Uterus (tissue), 2 donors: ENCODE data around the gene TOP1.

Experiments used
- POLR2A ChIP-seq, 2 donors: fragments of 450-650 bp; IDR thresholded peaks; one replicate each; pipeline ENCODE4 v1.6.1; 2016; ENCODE audit warnings: antibody characterized with exemption in 2 of 2, mild to moderate bottlenecking in 1 of 2, moderate library complexity in 1 of 2
- TF ChIP-seq, protein P1 (sequence below), 4 experiments: fragments of 200-600 bp in 2 of 4; fragments of 450-650 bp in 2 of 4; sonication (generic) in 2 of 4; IDR thresholded peaks; one replicate each; pipeline ENCODE4 v1.5.1; 2016 to 2019; ENCODE audit warnings: antibody characterized with exemption in 4 of 4, mild to moderate bottlenecking in 2 of 4, moderate library complexity in 1 of 4

DNA sequence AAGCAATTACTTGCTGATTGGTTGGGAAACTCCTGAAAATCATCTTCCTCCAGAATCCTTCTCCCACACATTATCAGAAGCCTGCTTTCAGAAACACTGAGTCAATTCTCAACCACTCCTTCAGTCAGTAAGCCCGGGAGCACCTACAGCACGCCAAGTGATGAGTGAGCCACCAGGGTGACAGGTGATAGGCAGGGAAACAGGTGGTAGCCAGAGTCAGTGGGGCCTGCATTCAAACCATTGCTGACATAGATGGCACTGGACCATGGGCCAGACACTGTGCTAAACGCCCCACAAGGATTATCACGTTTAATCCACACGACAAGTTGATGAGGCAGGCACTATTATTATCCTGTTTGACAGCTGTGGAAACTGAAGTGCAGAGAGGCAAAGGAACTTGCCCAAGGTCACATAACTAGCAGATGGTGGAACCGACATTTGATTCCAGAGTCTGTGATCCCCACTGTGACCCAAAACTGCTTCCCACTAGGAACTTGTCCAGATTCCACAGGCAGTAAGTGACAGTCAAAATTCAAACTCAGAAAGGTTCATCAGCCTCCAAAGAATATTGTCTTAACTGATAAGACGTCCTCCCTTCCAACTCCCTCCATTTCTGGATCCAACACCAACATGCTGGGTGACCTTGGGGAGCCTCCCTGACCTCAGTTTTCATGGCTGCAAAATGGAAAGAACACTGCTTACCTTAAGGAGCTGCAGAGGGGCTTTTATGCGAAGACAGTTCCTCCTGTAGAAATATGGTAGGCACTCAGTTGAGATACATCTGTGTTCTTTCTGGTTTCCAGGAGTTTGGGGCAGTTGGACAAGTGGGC is 23.9 kb upstream of the TOP1 start:
- TF ChIP-seq, protein P1, sequence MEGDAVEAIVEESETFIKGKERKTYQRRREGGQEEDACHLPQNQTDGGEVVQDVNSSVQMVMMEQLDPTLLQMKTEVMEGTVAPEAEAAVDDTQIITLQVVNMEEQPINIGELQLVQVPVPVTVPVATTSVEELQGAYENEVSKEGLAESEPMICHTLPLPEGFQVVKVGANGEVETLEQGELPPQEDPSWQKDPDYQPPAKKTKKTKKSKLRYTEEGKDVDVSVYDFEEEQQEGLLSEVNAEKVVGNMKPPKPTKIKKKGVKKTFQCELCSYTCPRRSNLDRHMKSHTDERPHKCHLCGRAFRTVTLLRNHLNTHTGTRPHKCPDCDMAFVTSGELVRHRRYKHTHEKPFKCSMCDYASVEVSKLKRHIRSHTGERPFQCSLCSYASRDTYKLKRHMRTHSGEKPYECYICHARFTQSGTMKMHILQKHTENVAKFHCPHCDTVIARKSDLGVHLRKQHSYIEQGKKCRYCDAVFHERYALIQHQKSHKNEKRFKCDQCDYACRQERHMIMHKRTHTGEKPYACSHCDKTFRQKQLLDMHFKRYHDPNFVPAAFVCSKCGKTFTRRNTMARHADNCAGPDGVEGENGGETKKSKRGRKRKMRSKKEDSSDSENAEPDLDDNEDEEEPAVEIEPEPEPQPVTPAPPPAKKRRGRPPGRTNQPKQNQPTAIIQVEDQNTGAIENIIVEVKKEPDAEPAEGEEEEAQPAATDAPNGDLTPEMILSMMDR (IDR thresholded peaks at IDR 0.05) = no peak
- TF ChIP-seq POLR2A (IDR thresholded peaks at IDR 0.05) = no peak
